ENCODE results near the gene AHCTF1. TPM values are rescaled to one million over a fixed set of nuclear protein-coding genes. Genes with fewer than 3 reads are reported as not detected.
A peak's percentile ranks its signal among the peaks of the same experiment; 100 is the strongest.
"Not testable (repeated sequence)": the region's sequence is repeated elsewhere in the genome, so short reads cannot be mapped to it uniquely, and the experiment has no call there.

AHCTF1 gene
- total RNA-seq, 1 donor from 2014 or later, result 28.2 TPM

- TF ChIP-seq, protein P1, sequence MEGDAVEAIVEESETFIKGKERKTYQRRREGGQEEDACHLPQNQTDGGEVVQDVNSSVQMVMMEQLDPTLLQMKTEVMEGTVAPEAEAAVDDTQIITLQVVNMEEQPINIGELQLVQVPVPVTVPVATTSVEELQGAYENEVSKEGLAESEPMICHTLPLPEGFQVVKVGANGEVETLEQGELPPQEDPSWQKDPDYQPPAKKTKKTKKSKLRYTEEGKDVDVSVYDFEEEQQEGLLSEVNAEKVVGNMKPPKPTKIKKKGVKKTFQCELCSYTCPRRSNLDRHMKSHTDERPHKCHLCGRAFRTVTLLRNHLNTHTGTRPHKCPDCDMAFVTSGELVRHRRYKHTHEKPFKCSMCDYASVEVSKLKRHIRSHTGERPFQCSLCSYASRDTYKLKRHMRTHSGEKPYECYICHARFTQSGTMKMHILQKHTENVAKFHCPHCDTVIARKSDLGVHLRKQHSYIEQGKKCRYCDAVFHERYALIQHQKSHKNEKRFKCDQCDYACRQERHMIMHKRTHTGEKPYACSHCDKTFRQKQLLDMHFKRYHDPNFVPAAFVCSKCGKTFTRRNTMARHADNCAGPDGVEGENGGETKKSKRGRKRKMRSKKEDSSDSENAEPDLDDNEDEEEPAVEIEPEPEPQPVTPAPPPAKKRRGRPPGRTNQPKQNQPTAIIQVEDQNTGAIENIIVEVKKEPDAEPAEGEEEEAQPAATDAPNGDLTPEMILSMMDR (IDR thresholded peaks at IDR 0.05; ENCODE audit: insufficient read depth, low read length, severe bottlenecking), result no peak
- Histone ChIP-seq H3K27me3 (ENCODE audit: control insufficient read depth, insufficient read depth, low read length) (no peaks in the 10 kb centered on the region), H3K4me3 (ENCODE audit: low read depth, low read length) (no peak overlapping the region), H3K36me3 (ENCODE audit: control insufficient read depth, insufficient read depth, low read length) (peaks cover 6% of the 10 kb centered on the region)
- no peak for FAIRE-seq
- no peak for DNase-seq (ENCODE audit: low read depth)
Measured at GRCh38 chr1:246897302-246897701, 34.4 kb downstream of the AHCTF1 start.

DNA sequence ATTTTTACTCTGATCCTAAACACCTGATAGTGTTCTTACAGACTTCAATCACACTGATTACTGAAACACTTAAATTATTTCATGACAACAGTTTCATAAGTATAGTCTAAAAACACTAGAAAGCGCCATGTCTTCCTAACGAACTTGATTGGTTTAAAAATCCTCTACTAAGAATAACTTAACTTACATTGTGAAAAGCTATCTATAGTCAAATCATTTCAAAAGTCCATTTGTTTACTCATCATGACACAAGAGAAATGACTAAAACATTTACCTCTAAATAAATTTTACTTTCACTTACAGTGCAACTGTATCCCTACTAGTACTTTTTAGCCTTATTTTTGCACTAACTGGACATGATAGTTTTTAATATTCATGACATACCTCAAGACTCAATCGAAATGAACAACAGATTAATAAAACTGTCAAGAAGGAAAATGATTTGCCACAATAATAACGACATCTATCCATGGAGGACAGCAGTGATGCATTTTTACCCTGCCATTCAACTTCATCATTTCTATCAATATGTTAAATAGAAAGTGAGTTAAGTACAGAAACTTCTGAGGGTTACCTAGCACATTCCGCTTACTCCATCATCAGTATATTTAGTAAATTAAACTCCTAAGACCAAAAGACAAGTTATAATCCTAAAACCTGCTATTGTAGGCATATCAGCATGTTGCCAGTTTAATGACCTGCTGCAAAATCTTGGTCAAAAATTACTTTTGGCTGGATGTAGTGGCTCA, 38.4 kb downstream of the AHCTF1 start:
- peaks cover 9% of the 10 kb centered on the region for H3K36me3 ChIP-seq (ENCODE audit: control insufficient read depth, insufficient read depth, low read length)
- DNase-seq (ENCODE audit: low read depth) (no peak), FAIRE-seq (no peak)
- TF ChIP-seq, protein P1 (IDR thresholded peaks at IDR 0.05; ENCODE audit: insufficient read depth, low read length, severe bottlenecking), result no peak
- no peak overlapping the region for H3K4me3 ChIP-seq (ENCODE audit: low read depth, low read length)
- H3K27me3 ChIP-seq (ENCODE audit: control insufficient read depth, insufficient read depth, low read length), result no peaks in the 10 kb centered on the region

- TF ChIP-seq, protein P1 (IDR thresholded peaks at IDR 0.05; ENCODE audit: insufficient read depth, low read length, severe bottlenecking), result no peak
- Histone ChIP-seq H3K27me3 (ENCODE audit: control insufficient read depth, insufficient read depth, low read length) (no peaks in the 10 kb centered on the region), H3K36me3 (ENCODE audit: control insufficient read depth, insufficient read depth, low read length) (peaks cover 5% of the 10 kb centered on the region), H3K4me3 (ENCODE audit: low read depth, low read length) (no peak overlapping the region)
- no peak for FAIRE-seq
- no peak for DNase-seq (ENCODE audit: low read depth)
Measured at GRCh38 chr1:246891105-246891504, 40.6 kb downstream of the AHCTF1 start.

GRCh38 chr1:246888522-246888921, 43.2 kb downstream of the AHCTF1 start:
- H3K27me3 ChIP-seq (ENCODE audit: control insufficient read depth, insufficient read depth, low read length), result no peaks in the 10 kb centered on the region
- H3K36me3 ChIP-seq (ENCODE audit: control insufficient read depth, insufficient read depth, low read length), result peaks cover 3% of the 10 kb centered on the region
- TF ChIP-seq, protein P1 (IDR thresholded peaks at IDR 0.05; ENCODE audit: insufficient read depth, low read length, severe bottlenecking), result no peak
- no peak for FAIRE-seq
- no peak overlapping the region for H3K4me3 ChIP-seq (ENCODE audit: low read depth, low read length)
- DNase-seq (ENCODE audit: low read depth), result no peak

- FAIRE-seq, result not testable (repeated sequence)
- DNase-seq (ENCODE audit: low read depth), result peak; percentile 13
Measured at GRCh38 chr1:246885389-246885788, 46.4 kb downstream of the AHCTF1 start.

DNA sequence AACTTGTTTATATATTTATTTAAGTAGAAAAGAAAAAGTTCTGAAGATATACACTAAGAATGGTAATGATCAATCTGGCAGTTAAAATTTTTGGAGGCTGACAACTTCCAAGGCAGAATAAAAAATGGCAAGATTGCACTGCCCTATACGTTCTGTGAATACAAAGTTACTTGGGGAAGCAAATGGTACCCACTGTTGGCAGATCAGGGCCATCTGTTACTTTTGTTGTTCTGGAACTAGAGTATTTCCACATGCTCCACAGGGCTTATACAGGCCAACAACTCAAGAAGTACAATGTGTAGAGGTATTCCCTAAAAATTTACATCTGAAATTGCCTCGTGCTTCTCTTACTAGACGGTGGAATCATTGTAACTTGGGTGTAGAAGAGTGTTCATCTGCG, 53.2 kb downstream of the AHCTF1 start:
- FAIRE-seq (no peak), DNase-seq (ENCODE audit: low read depth) (no peak)
- Histone ChIP-seq H3K36me3 (ENCODE audit: control insufficient read depth, insufficient read depth, low read length) (peaks cover 5% of the 10 kb centered on the region), H3K27me3 (ENCODE audit: control insufficient read depth, insufficient read depth, low read length) (no peaks in the 10 kb centered on the region), H3K4me3 (ENCODE audit: low read depth, low read length) (no peak overlapping the region)
- TF ChIP-seq, protein P1 (IDR thresholded peaks at IDR 0.05; ENCODE audit: insufficient read depth, low read length, severe bottlenecking), result no peak

More at GRCh38 chr1:246885389-246885788, 46.4 kb downstream of the AHCTF1 start:
- H3K36me3 ChIP-seq (ENCODE audit: control insufficient read depth, insufficient read depth, low read length); H3K27me3 ChIP-seq (ENCODE audit: control insufficient read depth, insufficient read depth, low read length); H3K4me3 ChIP-seq (ENCODE audit: low read depth, low read length): not testable (repeated sequence)
